ENCODE data around the gene SPTBN1. TPM values are rescaled to one million over a fixed set of nuclear protein-coding genes. Genes with fewer than 3 reads are reported as not detected.

Gene SPTBN1
- total RNA-seq, 1 donor from 2014 or later, result 813 TPM

- no peak for TF ChIP-seq CTCF (IDR thresholded peaks at IDR 0.05)
- Histone ChIP-seq H3K4me1 (peaks cover 24% of the 10 kb centered on the region), H3K4me3 (no peak overlapping the region), H3K27ac (no peak overlapping the region), H3K36me3 (no peaks in the 10 kb centered on the region), H3K9me3 (no peaks in the 10 kb centered on the region), H3K27me3 (no peaks in the 10 kb centered on the region)
- intact Hi-C loops (cut with DNase I), result no loop called here
- no peak for ATAC-seq
- no peak for DNase-seq
Observed at GRCh38 chr2:54476852-54477251, 20.7 kb downstream of the SPTBN1 start.

GRCh38 chr2:54477896-54478295 lies 21.8 kb downstream of the SPTBN1 start:
- TF ChIP-seq CTCF (IDR thresholded peaks at IDR 0.05), result no peak
- no peak for ATAC-seq
- no peaks in the 10 kb centered on the region for H3K9me3 ChIP-seq
- peaks cover 33% of the 10 kb centered on the region for H3K4me1 ChIP-seq
- intact Hi-C loops (cut with DNase I), result no loop called here
- H3K27me3 ChIP-seq, result no peaks in the 10 kb centered on the region
- H3K36me3 ChIP-seq, result no peaks in the 10 kb centered on the region
- DNase-seq, result no peak
- no peak overlapping the region for H3K27ac ChIP-seq
- H3K4me3 ChIP-seq, result no peak overlapping the region

- H3K4me1 ChIP-seq, result peaks cover 36% of the 10 kb centered on the region
- H3K4me3 ChIP-seq, result no peak overlapping the region
- no peak for TF ChIP-seq CTCF (IDR thresholded peaks at IDR 0.05)
- H3K27me3 ChIP-seq, result no peaks in the 10 kb centered on the region
- H3K27ac ChIP-seq, result no peak overlapping the region
- DNase-seq (no peak), ATAC-seq (no peak)
- intact Hi-C loops (cut with DNase I), result no loop called here
- H3K36me3 ChIP-seq, result no peaks in the 10 kb centered on the region
- no peaks in the 10 kb centered on the region for H3K9me3 ChIP-seq
Observed at GRCh38 chr2:54478899-54479298, 22.8 kb downstream of the SPTBN1 start.

- ATAC-seq, result no peak
- intact Hi-C loops (cut with DNase I), result no loop called here
- Histone ChIP-seq H3K9me3 (no peaks in the 10 kb centered on the region), H3K27ac (no peak overlapping the region), H3K4me1 (peaks cover 38% of the 10 kb centered on the region), H3K27me3 (no peaks in the 10 kb centered on the region), H3K36me3 (no peaks in the 10 kb centered on the region), H3K4me3 (no peak overlapping the region)
- TF ChIP-seq CTCF (IDR thresholded peaks at IDR 0.05), result no peak
- DNase-seq, result no peak
Observed at GRCh38 chr2:54479424-54479823, 23.3 kb downstream of the SPTBN1 start.

- no peak for TF ChIP-seq CTCF (IDR thresholded peaks at IDR 0.05)
- DNase-seq (no peak), ATAC-seq (no peak)
- Histone ChIP-seq H3K27me3 (no peaks in the 10 kb centered on the region), H3K27ac (no peak overlapping the region), H3K4me1 (peaks cover 40% of the 10 kb centered on the region), H3K4me3 (no peak overlapping the region), H3K9me3 (no peaks in the 10 kb centered on the region), H3K36me3 (no peaks in the 10 kb centered on the region)
- intact Hi-C loops (cut with DNase I), result no loop called here
Observed at GRCh38 chr2:54480025-54480424, 23.9 kb downstream of the SPTBN1 start.

GRCh38 chr2:54481686-54482085 lies 25.6 kb downstream of the SPTBN1 start:
- ATAC-seq (no peak), DNase-seq (no peak)
- TF ChIP-seq CTCF (IDR thresholded peaks at IDR 0.05), result no peak
- no peaks in the 10 kb centered on the region for H3K9me3 ChIP-seq
- H3K27ac ChIP-seq, result no peak overlapping the region
- H3K27me3 ChIP-seq, result no peaks in the 10 kb centered on the region
- intact Hi-C loops (cut with DNase I), result no loop called here
- H3K4me1 ChIP-seq, result peaks cover 40% of the 10 kb centered on the region
- H3K4me3 ChIP-seq, result no peak overlapping the region
- H3K36me3 ChIP-seq, result no peaks in the 10 kb centered on the region

Data from upper lobe of right lung (tissue), 1 donor.